GM13976 (cell line): Measurements from ENCODE around the gene ABCC12.
A peak's percentile ranks its signal among the peaks of the same experiment; 100 is the strongest.

Experiments
- DNase-seq: peaks from one replicate; pipeline ENCODE4 v3.0.0; 2012; ENCODE audit warnings: low spot score
- CTCF ChIP-seq: IDR thresholded peaks from 2 replicates; pipeline ENCODE4 v1.5.1; 2012; ENCODE audit warnings: borderline replicate concordance, mild to moderate bottlenecking; ENCODE audit not compliant: insufficient read depth; ENCODE audit errors: extremely low read depth, missing control alignments, control extremely low read depth
- in situ Hi-C: fragments of 300-500 bp; cut with MboI; formaldehyde crosslinking; loops from one replicate; pipeline ENCODE4 v1.12.0; 2022; ENCODE audit warnings: low sequenced_read_pairs, mixed read lengths, inconsistent platforms; ENCODE audit not compliant: unreplicated experiment

The ABCC12 gene

DNA sequence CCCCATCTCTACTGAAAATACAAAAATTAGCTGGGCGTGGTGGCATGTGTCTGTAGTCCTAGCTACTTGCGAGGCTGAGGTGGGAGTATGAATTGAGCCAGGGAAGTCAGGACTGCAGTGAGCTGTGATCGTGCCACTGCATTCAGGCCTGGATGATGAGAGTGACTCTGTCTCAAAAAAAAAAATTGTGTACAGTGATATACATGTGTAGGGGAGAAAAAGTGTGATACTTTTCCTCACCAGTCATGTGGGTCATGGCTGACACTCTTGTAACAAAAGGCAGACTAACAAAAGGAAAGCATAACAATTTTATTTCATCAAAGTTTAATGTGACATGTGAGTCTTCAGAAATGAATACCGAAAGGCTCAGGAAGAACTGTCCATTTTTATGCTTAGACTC lies 2.0 kb upstream of the ABCC12 start:
- in situ Hi-C loops = no loop called here

DNA sequence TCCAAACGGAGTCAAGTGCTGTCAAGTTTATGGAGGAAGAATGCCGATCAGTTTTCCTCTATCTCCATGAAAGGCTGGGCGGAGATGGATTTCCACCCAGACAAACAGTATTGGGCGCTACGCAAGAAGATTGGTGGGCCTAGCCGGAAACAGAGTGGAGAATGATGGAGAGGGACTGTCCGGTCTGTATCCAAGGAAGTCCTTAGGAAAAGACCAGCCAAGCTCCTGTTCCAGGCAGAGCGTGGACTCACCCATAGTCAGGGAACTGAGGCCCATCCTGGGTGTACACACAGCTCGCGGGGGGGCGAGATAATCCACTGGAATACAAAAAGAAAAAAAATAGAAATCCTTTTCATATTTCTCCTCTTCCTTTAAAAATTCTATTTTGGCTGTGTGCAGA lies 1.5 kb upstream of the ABCC12 start:
- DNase-seq = no peak
- no peak for TF ChIP-seq CTCF
- in situ Hi-C loops = no loop called here

More for the DNA sequence above, 2.0 kb upstream of the ABCC12 start:
- DNase-seq = no peak
- TF ChIP-seq CTCF = no peak

GRCh38 chr16:48156790-48157209 lies 1.0 kb upstream of the ABCC12 start:
- peak; percentile 93 for TF ChIP-seq CTCF
- DNase-seq = peak; percentile 84
- in situ Hi-C loops = no loop called here

GRCh38 chr16:48153774-48154173 lies 2.0 kb downstream of the ABCC12 start:
- no peak for DNase-seq
- TF ChIP-seq CTCF = no peak
- in situ Hi-C loops = no loop called here

- TF ChIP-seq CTCF = no peak
- in situ Hi-C loops = no loop called here
- DNase-seq = no peak
Measured at GRCh38 chr16:48152226-48152625, 3.6 kb downstream of the ABCC12 start.

DNA sequence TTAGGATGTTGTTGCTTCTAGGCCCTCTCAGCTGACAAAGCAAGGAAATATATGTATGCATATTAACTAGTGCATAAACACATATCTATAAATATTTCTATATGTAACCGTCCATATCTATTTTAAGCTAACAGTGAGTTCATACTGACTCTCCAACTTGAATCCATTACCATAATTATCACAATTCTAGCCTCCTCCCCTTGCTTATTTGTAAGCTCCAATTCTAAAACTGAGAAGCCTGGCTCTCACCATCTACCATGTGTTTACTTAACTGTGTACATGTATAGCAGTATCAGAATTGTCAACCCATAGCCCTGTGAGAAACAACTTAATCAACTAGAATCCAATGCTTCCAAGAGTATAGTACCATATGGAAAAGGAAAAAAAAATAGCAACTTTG lies 5.1 kb downstream of the ABCC12 start:
- in situ Hi-C loops = no loop called here
- no peak for DNase-seq
- TF ChIP-seq CTCF = no peak

DNA sequence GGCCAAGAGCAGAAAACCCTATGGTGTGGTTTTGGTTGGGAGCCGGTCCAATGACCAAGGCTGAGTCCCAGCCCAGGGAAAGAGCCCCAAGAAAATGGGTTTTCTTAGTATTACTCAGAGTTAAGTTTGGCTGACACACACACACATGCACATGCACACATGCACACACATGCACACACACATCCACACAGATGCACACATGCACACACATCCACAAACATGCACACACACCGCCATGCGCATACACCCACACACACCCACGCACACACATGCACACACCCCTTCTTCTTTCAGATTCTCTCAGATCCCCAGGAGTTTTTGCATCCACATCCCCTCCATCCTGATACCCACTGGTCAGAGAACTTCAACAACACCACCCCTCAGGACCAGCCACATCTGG lies 9.1 kb downstream of the ABCC12 start:
- no peak for DNase-seq
- in situ Hi-C loops = loop anchor here (10.0 kb wide), 1 partner anchor 992 kb away; no protein-coding TSS in a partner anchor
- TF ChIP-seq CTCF = no peak
